Mammary epithelial cell (primary cell): ENCODE data around the gene TCF4.

ENCODE experiments used
- CTCF ChIP-seq, 2 donors: IDR thresholded peaks in 1 of 2; conservative IDR thresholded peaks in 1 of 2; 2 replicates each; pipeline ENCODE4 v1.5.1; 2011 to 2012; ENCODE audit warnings: inconsistent platforms in 2 of 2, low read length in 2 of 2, mild to moderate bottlenecking in 2 of 2, control low read depth in 1 of 2, low read depth in 1 of 2; ENCODE audit not compliant: insufficient read depth in 1 of 2; ENCODE audit errors: extremely low read depth in 1 of 2
- EZH2 ChIP-seq: IDR thresholded peaks from 2 replicates; pipeline ENCODE4 v1.6.1; 2012; ENCODE audit warnings: low read length, inconsistent platforms, borderline replicate concordance

- TF ChIP-seq CTCF (conservative IDR thresholded peaks at IDR 0.05 in 1 of 2, IDR thresholded peaks at IDR 0.05 in 1 of 2; ENCODE audit: extremely low read depth in 1 of 2, insufficient read depth in 1 of 2, low read depth in 1 of 2, low read length in 2 of 2) (no peak), EZH2 (no peak)
Measured at GRCh38 chr18:55390898-55391297, 197.1 kb downstream of the TCF4 start.
